T-helper 22 cell (primary cell): Measurements from ENCODE around the gene OR4F6.

ENCODE experiments used
- DNase-seq: peaks from one replicate; pipeline ENCODE4 v3.0.0-alpha.2; 2020; ENCODE audit warnings: low read depth

Gene OR4F6

GRCh38 chr15:101804941-101805340, 1.6 kb downstream of the OR4F6 start:
- DNase-seq, result no peak

GRCh38 chr15:101805605-101806345, 2.5 kb downstream of the OR4F6 start:
- DNase-seq, result no peak

- no peak for DNase-seq
Observed at GRCh38 chr15:101807345-101807945, 4.1 kb downstream of the OR4F6 start.

- no peak for DNase-seq
Observed at GRCh38 chr15:101808201-101808600, 4.9 kb downstream of the OR4F6 start.

- DNase-seq, result no peak
Observed at GRCh38 chr15:101810456-101810855, 7.1 kb downstream of the OR4F6 start.

GRCh38 chr15:101810876-101811275, 7.6 kb downstream of the OR4F6 start:
- no peak for DNase-seq

- no peak for DNase-seq
Observed at GRCh38 chr15:101811902-101812301, 8.6 kb downstream of the OR4F6 start, which contains the start of gene OR4F15. Gene OR4F15 (plus strand): TSS chr15:101812202. CDS start chr15:101818187, 5,985 bp downstream.

GRCh38 chr15:101813803-101814534, 10.7 kb downstream of the OR4F6 start:
- no peak for DNase-seq

- no peak for DNase-seq
Observed at GRCh38 chr15:101820781-101821180, 17.5 kb downstream of the OR4F6 start.

GRCh38 chr15:101827257-101827656, 23.9 kb downstream of the OR4F6 start:
- no peak for DNase-seq

- no peak for DNase-seq
Observed at GRCh38 chr15:101828774-101829173, 25.5 kb downstream of the OR4F6 start.

GRCh38 chr15:101841656-101842055, 38.3 kb downstream of the OR4F6 start:
- no peak for DNase-seq

- no peak for DNase-seq
Observed at GRCh38 chr15:101844916-101845315, 41.6 kb downstream of the OR4F6 start.

GRCh38 chr15:101852356-101852755, 49.0 kb downstream of the OR4F6 start:
- DNase-seq, result no peak
